NCI-H524 treated with DMSO at 0.1 percent for 48 hours (cell line): ENCODE data around the gene KIF3C.

Experiments used
- DNase-seq: peaks from one replicate; lab custom pipeline; 2025; lab: John Stamatoyannopoulos, UW

Gene KIF3C

DNA sequence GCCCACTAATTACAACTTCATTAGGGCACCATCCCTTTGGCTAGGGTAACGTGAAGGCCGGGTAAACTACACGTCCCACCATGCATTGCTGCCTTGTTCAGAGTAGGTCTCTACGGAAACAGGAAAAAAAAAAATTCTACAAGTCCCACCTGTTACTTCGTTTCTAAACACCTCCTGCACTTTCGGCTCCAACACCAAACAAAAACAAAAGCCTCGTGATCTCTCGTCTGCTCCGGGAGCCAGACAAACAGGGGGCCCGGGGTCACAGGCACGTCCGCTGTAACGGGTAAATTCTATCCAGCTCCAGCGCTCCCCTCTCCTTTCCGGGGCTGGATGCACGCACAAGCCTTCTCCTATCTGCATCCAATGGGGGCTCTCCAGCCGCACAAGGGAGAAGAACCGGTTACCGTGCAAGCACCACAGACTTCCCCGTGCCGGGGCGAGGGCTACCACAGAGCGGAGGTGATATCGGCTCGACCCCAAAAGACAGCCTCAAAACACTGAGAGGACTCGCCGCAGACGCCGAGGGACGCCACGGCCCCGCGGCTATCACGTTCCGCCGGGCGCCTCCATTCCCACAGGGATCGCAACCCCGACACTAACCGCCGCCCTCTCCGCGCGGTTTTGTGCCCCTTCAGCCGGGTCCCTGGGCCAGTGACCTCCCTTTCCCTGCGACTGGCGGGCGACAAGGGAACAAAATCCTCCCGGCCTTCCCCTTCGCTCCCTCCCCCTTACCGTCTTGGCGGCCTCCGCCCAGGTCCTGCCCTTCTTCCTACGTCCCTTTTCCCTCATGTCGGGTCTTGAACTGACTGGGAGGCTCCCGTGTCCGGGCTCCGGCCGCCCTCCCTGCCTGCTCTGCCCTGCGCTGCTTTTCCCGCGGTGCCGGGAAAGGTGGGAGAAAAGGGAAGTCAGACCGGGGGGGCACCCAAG lies 104.6 kb downstream of the KIF3C start:
- DNase-seq, result peak; percentile 28
